ENCODE results near the gene THAP4.

THAP4 gene, protein sequence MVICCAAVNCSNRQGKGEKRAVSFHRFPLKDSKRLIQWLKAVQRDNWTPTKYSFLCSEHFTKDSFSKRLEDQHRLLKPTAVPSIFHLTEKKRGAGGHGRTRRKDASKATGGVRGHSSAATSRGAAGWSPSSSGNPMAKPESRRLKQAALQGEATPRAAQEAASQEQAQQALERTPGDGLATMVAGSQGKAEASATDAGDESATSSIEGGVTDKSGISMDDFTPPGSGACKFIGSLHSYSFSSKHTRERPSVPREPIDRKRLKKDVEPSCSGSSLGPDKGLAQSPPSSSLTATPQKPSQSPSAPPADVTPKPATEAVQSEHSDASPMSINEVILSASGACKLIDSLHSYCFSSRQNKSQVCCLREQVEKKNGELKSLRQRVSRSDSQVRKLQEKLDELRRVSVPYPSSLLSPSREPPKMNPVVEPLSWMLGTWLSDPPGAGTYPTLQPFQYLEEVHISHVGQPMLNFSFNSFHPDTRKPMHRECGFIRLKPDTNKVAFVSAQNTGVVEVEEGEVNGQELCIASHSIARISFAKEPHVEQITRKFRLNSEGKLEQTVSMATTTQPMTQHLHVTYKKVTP

DNA sequence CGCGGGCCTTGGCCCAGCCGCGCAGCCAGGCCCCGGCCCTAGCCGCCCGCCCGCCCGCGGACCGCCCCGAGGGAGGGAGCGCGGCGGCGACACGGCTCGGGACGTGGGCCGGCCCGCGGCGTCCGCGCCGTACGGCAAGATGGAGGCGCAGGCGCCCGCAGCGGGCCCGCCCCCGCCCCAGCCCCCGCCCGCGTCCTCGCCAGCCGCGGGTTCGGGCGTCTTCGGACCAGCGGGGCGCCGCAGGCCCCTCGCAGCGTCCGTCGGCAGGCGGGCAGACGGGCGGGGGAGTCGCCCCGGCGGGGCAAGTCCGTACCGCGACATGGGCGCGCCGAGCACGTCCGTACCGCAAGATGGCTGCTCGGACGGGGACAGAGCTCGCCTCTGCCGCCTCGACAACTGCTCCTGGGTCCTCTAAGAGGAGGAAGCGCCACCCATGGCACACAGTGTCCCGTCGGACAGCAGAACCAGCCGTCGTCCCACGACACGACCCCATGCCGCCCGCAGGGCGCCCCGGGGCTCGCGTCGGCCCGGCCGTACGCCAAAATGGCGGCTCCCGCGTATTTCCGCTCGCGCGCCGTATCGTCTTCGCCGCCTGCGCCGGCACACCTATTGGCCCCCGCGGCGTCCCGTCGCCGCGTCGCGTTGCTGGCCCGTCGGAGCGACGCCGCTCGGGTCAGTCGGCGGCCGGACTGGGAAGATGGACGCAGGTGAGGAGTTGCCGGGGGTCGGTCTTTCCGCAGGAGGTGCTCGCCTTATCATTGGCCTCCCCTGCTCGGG, at the start of gene THAP4, which contains the start of gene ATG4B:
Gene THAP4 (minus strand): TSS at position 141 of the 777 bp plus-strand sequence. CDS start 141 bp downstream, outside the sequence.
Gene ATG4B (plus strand): TSS at position 676 of the 777 bp plus-strand sequence. CDS start 22 bp downstream, at position 698.
- peak; percentile 52 to 94 (median 74) for DNase-seq

DNA sequence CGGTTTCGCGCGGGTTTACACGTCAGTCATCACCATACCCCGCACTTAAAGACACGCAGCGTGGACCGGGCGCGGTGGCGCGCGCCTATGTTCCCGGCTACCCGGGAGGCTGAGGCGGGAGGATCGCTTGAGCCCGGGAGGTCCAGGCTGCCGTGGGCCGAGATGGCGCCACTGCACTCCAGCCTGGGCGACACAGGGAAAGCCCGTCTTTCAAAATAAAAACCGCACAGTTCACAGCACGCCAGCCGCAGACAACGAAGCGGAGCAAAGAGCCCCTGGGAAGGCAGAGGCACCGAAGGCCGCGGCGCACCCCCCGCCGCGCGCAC, 49.3 kb upstream of the THAP4 start:
- DNase-seq: no peak

DNA sequence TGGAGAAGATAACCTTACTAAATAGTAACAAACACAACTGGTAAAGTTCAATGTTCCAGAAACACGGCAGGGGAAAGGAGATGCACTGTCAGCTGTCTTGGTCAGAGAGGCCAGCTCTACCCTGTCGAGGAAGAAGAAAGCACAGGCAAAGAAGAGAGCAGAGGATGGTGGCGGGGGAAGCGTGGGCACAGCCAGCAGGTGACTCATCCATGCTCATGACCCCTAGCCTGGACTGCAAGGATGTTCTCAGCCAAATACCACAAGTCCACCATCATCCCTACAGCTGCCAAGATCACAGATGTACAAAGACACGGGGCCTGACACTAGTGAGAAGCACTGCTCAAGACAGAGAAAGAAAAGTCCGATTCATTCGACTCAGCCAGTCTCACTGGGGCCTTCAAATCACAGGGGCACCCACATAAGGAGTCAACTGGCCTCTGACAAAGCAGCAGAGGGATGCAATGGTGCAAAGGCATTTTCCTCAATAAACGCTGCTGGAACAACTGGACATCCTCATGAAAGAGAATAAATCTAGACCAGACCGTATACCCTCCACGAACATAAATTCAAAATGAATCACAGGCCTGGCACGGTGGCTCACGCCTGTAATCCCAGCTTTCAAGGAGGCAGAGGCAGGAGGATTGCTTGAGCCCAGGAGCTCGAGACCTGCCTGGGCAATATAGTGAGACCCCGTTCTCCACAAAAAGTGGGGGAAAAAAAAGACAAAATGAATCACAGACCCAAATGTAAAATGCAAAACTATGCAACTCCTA, 44.1 kb upstream of the THAP4 start:
- DNase-seq: no peak

DNA sequence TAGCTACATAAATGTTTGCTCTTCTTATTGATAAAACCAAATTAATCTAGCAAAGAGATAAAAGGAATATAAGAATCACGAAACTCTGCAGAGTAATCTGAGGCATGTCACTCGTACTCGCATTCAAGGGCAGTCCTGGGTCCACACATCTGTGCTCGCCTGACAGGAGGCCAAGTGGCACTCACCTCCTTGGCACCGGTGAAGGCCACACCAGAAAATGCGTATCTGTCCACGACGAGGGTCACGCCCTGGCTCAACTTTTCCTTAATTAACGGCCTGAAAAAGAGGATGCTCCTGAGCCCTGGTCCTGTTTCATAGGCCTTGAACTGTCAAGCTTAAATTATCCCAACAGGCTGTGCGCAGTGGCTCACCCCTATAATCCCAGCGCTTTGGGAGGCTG, 43.1 kb upstream of the THAP4 start:
- no peak for DNase-seq

DNA sequence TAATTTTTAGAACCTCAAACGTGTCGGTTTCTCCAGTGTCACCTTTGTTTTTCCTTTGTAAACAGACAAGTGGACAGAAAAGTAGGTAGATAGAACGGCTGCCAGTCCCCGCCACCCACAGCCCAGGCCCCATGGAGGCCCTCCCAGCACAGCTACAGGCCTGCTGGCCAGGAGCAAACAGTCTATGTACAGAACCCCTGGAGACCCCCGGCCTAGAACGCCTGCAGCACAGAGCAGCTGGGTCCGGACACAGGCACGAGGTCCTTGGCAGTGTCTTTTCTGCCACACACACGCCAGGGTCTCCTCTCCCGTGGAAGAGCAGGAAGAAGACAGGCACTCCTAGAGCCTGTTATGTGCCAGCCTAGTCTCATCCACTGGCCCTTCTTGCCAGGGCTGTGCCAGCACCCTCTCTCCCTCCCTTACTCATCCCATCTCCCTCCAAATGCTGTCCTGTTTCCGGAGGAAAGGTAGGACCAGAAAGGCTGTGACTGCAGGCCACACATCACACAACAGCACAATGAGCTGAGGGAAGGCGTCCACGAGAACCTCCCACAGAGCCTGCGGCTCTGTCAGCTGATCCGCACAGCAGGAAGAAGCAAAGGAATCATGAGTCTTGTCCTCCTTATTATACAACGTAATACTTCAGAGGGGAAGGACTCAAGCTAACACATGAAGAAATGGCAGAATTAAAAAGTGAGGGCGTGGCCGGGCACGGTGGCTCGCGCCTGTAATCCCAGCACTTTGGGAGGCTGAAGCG, 42.0 kb upstream of the THAP4 start:
- DNase-seq: no peak

DNA sequence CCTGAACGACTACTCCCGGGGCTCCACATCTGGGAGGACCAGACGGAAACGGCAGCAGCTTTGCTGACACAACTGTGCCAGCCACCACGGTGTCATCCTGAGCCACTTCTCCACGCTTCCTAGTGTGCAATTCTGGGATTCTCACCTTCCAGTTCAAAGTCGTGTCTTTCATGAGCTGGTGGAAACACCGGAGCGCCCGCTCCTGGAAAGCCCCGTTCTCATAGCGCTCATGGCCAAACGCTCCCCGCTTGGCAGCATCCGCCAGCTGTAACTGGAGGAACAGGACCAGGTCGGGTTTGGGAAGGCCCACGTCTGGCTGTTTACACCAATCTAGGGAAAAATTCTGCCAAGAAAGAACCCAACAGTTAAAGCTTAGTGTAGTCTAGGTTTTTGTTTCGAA, 41.3 kb upstream of the THAP4 start:
- DNase-seq: no peak

DNA sequence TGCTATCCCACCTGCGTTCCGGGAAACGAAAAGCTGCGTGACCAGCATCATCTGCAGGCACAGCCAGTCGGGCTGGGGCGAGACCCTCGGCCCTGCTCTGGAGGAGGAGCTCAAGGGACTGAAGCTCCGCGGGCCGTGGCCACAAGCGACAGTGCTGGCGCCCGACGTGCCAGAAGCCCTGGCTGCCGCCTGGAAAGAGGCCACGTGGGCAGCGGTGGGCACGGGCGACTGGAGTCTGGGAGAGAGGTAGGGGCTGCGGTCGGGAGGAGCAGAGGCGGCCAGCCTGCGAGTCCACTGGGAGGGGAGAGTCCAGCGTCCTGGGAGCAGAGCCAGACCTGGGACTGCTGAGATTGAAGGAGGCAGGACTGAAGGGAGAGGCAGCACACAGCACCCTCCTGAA, 40.4 kb upstream of the THAP4 start:
- no peak for DNase-seq

DNA sequence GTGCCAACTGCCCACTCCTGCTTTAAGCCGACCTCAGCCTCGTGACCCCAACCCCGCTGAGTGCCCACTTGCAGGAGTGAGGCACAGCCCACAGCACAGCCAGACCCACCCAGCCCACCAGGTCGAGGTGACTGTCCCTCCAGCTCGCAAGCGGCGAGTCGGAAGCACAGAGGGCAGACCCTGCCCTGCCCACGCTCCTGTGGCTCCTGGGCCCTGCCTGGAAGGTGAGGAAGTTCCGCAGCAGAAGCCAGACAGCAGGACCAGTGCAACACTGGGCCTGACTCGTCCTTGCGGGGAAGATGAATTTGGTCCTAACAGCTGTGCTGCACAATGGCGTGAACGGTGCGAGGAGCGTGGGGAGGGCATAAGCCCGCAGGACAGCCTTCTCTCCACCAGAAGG, 39.7 kb upstream of the THAP4 start:
- no peak for DNase-seq

DNA sequence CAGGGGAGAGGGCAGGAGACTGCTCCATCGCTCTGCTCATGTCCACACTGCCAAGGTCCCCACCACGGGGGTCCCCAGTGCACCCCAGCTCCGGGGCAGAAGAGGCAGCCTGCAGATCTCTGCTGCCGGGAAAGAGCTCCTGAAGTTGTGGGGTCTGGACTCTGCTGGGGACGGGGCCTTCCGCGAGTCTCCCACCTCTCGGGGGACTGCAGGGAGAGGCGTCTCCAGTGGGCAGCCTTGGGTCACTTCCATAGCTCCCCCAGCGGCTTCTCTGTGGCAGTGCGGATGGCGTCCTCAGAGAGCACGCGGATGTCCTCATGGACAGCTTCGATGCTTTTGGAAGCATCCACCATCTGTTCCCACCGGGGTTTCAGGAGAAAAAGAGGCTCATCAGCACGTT, 38.9 kb upstream of the THAP4 start:
- no peak for DNase-seq

DNA sequence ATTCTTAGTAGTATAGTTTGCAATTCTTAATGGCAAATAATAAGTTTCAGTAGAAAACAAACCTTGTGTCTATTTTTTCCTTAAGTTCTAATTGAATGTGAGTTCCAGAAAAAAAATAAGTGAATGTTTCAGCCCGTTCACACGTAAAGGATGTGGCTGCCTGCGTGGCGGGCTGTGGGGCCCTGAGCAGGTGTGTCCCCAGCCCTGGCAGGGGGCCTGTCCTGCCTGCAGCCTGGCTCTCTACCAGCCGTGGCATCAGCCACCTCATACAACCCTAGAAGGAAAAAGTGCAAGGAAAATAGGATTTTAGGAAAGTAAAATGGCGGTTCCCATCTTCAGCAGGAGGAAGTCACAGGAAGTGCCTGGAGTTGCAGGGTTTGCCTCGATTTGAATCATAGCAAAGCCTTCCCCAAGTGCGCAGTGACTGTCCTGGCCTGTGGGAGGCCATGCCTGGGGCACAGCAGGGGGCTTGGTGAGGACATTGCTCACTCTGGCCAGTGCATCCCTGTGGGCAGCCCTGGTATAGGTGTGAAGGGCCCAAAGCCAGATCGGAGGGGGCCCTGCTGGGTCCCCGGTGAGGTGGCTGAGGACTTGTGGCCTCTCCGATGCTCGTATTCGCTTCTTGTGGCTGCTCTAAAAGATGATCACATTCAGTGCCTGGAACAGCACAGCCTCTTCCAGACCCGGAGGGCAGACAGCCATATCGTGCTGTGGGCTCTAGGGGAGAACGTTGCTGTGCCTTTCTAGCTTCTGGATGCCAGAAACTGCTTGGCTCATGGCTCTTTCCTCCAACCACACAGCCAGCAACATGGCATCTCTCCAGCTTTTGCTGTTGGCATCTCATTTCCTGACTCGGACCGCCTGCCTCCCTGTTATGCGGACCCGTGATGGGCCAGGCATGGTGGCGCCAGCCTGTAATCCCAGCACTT, 37.1 kb upstream of the THAP4 start:
- DNase-seq: no peak

DNA sequence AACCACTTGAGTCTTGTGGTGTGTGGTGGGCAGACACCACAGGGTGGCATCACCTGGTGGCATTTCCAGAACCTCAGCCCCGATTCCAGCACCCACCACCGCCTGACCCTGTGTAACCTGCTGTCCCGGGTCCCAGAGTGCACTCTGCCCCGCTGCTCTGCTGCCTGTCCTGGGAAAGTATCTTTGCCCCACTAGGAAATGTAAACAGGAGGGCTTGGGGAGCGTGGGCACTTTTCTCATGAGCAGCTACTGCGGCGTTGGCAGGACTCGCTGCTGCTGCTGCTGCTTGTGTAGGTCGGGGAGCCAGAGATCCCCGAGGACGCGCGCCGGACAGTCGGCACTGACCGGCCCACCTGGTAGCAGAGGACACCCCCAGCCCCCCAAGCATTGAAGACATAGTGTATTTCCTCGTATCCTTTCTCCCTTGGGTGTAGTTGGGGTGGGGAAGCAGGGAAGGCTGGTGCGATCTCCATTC, 36.3 kb upstream of the THAP4 start:
- DNase-seq: no peak

DNA sequence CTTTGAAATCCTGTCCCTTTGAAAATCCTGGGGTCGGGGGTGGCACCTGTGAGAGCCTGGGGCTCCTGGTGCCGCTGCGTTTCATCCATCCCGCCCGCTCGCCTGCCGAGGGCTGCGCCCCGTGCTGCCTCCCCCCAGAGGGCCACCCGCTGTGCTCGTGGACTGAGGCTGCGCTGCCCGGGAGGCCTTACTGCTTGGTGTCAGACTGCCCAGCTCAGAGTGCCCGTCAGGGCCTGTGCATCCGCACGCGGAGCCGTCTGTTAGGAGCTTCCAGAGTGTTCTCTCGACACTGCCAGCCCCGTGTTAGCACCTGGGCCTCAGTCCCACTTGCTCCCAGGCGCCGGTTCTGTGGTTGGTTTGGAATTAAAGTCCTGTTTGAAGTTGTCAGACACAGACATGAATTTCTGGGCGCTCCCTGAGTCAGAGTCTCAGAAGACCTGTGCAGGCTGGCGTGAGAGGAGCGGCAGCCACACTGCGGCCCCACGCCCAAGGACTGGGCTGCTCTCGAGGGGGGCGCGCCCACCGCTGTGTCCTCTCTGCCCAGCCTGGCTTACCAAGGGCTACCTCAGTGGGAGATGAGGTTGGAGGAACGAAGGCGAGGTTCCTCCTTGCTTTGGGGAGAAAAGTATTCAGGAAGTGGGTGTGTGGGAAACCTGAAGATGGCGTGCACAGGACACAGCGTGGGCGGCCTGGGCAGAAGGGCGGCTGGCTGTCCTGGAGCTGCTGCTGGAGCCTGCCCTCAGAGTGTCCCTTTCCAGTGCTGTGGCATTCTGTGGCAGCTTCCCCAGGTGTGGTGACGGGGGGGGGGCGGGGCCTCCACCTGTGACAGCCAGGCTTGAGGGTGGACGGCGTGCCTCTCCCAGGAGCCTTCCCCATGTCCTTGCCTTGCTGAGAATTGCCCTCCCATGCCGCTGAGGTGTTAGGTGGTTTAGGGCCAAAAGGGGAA, 35.6 kb upstream of the THAP4 start:
- DNase-seq: no peak

DNA sequence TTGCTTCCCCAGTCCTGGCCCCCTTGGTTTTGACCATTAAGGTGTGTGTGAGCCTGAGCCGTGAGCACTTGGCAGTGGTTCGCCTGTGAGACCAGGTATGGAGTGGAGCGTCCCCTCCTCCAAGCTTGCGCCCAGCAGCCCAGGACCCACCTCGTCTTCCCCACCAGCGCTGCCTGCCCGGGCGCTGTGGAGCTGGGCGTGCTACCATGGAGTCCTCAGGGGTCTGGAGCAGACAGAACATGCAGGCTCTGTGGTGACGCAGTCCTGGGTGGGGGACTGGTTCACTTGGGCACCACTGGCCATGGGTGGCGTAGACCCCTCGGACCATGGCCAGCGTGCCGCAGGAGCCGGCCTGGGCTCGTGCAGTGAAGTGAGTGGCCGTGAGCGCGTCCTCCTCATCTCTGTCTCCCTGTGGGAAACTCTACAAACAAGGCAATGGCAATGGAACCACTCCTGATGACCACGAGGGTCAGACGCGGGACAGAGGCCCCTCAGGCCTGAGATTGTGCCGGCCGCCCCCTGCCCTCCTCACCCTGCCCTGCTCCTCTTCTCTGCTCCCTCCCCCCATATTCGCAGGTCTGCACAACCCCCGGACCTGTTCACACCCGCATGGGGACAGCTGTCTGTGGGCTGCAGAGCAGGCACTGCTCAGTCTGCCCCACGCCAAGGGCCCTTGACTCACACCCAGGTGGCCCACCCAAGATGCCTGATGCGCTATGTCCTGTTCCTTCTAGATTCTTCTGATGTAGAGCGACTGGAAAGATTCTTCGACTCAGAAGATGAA, 34.7 kb upstream of the THAP4 start:
- DNase-seq: no peak

DNA sequence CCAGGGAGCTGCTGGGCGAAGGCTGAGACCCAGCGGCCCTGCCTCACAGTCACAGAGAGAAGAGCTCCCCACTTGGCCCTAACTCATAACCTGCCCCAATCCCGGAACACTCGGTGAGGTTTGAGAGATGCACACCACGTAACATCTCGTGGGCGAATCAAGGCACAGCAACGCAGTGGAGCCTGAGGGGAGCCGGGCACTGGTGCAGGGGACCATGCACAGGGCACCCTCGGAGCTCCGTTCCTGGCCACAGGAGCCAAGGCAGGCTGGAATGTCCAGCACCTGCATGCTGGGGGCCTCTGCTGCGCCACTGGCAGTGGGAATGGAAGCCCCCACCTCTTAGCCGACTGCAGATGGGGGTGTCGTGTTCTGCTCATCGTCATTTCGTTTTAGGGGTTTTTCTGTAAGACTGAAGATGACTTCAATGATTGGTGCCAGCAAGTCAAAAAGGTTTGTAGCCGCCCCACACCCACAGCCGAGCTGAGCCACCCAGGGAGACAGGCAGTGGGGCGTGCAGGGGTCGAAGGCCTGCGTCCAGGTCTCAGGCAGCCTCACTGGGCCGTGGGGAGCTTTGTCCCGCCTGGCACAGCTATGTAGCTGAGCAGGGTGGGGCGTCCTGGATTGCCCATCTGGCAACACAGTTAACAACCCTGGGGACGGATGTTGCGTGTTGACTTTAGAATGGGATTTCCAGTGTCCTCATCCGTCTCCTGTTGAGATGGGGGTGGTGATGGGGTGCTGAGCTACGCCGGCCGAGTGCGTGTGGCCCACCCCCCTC, 33.6 kb upstream of the THAP4 start:
- no peak for DNase-seq

DNA sequence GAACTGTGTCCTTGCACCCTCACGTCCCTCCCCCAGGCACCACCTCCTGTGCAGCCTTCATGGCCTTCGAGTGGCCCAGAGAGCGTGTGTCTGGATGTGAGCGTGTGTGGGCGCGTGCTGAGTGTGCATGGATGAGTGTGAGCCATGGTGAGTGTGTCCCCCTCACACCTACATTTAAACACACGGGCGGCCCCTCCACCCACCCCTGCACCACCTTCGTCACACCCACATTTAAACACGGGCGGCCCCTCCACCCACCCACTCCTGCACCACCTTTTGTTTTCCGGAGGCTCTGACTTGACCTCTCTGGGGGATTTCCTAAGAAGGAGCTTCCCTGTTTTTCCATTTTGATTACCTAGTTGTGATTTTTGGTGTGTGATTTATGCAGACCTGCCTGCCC, 31.9 kb upstream of the THAP4 start:
- no peak for DNase-seq

DNA sequence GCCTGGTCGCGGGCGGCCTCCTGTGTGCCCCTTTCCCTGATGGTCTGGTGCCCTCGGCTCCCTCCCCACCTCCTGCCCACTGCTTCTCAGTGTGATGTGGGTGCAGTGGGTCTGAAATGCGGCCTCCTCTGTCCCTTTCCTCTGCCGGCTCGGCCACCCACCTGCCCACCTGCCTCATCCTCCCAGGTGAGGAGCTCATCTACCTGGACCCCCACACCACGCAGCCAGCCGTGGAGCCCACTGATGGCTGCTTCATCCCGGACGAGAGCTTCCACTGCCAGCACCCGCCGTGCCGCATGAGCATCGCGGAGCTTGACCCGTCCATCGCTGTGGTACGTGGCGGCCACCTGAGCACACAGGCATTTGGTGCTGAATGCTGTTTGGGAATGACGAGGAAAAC, 31.4 kb upstream of the THAP4 start:
- no peak for DNase-seq

DNA sequence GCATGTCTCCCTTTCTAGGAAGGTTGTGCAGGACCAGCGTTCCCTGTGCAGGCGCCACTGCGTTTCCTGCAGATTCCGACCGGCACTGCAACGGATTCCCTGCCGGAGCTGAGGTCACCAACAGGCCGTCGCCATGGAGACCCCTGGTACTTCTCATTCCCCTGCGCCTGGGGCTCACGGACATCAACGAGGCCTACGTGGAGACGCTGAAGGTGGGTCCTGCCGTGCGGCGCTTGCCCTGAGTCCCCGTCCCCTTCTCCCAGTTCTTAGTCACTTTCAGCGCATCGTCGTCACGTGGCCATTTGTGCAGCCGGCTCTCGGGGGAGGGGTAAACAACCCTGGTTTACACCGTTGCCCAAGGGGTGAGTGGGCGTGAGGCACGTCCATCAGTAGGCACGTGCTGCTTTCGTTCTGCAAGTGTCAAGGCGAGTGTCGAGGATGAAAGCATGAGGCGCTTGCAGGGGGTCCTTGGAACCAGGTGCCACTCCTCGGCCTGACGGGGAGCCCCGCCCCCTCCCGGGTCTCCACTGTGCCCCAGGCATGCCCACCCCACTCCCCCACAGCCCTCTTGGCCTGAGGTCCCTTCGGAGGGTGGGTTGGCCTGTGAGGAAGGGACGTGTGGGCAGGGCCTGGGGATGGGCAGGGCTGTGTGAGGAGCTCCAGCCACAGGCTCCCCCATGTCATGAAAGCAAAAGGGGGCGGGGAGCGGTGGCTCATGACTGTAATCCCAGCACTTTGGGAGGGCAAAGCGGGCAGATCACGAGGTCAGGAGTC, 29.9 kb upstream of the THAP4 start:
- DNase-seq: no peak

All from stimulated activated naive CD4-positive, alpha-beta T cell (primary cell).